Mononuclear cell (primary cell): ENCODE measurements around the gene RSPO3. TPM values are rescaled to one million over a fixed set of nuclear protein-coding genes. Genes with fewer than 3 reads are reported as not detected.
"Not testable (repeated sequence)": the region's sequence is repeated elsewhere in the genome, so short reads cannot be mapped to it uniquely, and the experiment has no call there.

Experiments used
- H3K27me3 ChIP-seq: 2 replicates; pipeline ENCODE4 v1.6.0; 2011; ENCODE audit warnings: low read length, control low read depth; ENCODE audit not compliant: insufficient read depth
- H3K4me1 ChIP-seq: 2 replicates; pipeline ENCODE4 v1.5.1; 2011; ENCODE audit warnings: mild to moderate bottlenecking, low read length, control low read depth; ENCODE audit not compliant: insufficient read depth
- H3K4me3 ChIP-seq: 2 replicates; pipeline ENCODE4 v1.5.1; 2011; ENCODE audit warnings: mild to moderate bottlenecking, low read length, moderate library complexity
- H3K9me3 ChIP-seq: 2 replicates; pipeline ENCODE4 v1.5.1; 2011; ENCODE audit warnings: low read depth, mild to moderate bottlenecking, control low read depth, low read length
- total RNA-seq: library from RNA; depleted of rRNA; stranded (reverse); fragments of >200 nt; gene quantifications from one replicate; pipeline ENCODE4 v1.2.3, GENCODE V29; 2012

RSPO3 gene
- total RNA-seq, 1 donor, result not detected

- H3K27me3 ChIP-seq, result peaks cover 4% of the 10 kb centered on the region
- no peaks in the 10 kb centered on the region for H3K4me1 ChIP-seq
- H3K4me3 ChIP-seq, result no peak overlapping the region
- no peaks in the 10 kb centered on the region for H3K9me3 ChIP-seq
Observed at GRCh38 chr6:127216810-127217789, 98.6 kb downstream of the RSPO3 start.

- Histone ChIP-seq H3K9me3 (no peaks in the 10 kb centered on the region), H3K27me3 (peaks cover 4% of the 10 kb centered on the region), H3K4me1 (no peaks in the 10 kb centered on the region), H3K4me3 (no peak overlapping the region)
Observed at GRCh38 chr6:127219869-127220268, 101.4 kb downstream of the RSPO3 start.

- no peak overlapping the region for H3K4me3 ChIP-seq
- H3K4me1 ChIP-seq, result no peaks in the 10 kb centered on the region
- no peaks in the 10 kb centered on the region for H3K9me3 ChIP-seq
- H3K27me3 ChIP-seq, result peaks cover 4% of the 10 kb centered on the region
Observed at GRCh38 chr6:127221201-127221600, 102.7 kb downstream of the RSPO3 start.

GRCh38 chr6:127222418-127222817 is 103.9 kb downstream of the RSPO3 start:
- H3K9me3 ChIP-seq, result no peaks in the 10 kb centered on the region
- H3K27me3 ChIP-seq, result peaks cover 4% of the 10 kb centered on the region
- H3K4me3 ChIP-seq, result no peak overlapping the region
- no peaks in the 10 kb centered on the region for H3K4me1 ChIP-seq

GRCh38 chr6:127225497-127225896 is 107.0 kb downstream of the RSPO3 start:
- no peaks in the 10 kb centered on the region for H3K4me1 ChIP-seq

GRCh38 chr6:127233819-127234218 is 115.3 kb downstream of the RSPO3 start:
- H3K27me3 ChIP-seq, H3K4me3 ChIP-seq, H3K9me3 ChIP-seq, H3K4me1 ChIP-seq: not testable (repeated sequence)

More at GRCh38 chr6:127225497-127225896, 107.0 kb downstream of the RSPO3 start:
- Histone ChIP-seq H3K4me3 (no peak overlapping the region), H3K9me3 (no peaks in the 10 kb centered on the region), H3K27me3 (peaks cover 4% of the 10 kb centered on the region)

- H3K4me1 ChIP-seq, result no peaks in the 10 kb centered on the region
- H3K4me3 ChIP-seq, result no peak overlapping the region
- no peaks in the 10 kb centered on the region for H3K9me3 ChIP-seq
- H3K27me3 ChIP-seq, result peaks cover 3% of the 10 kb centered on the region
Observed at GRCh38 chr6:127243501-127243900, 125.0 kb downstream of the RSPO3 start.

Other genes with a start within 250 kb of the RSPO3 start
- gene RNF146, start 148.2 kb downstream of the RSPO3 start, total RNA-seq, result 21.3 TPM
- gene ECHDC1, start 224.9 kb downstream of the RSPO3 start, total RNA-seq, result 17.9 TPM